ENCODE data around the gene NLE1.

DNA sequence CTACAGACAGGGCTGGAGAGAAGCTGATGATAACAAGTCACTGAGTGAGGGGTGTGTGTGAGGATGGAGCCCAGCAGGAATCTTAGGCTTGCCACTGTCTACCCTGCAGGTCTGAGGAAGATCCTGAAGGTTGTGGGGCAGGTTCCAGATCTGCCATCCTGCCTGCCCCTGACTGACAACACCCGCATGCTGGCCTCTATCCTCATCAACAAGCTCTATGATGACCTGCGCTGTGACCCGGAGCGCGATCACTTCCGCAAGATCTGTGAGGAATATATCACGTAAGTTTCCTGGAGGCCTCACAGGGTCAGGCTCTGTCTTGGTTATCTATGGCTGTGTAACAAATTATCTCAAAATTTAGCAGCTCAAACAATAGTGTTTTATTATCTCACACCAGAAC lies 21.8 kb upstream of the NLE1 start:
- TF ChIP-seq POLR2AphosphoS5 (IDR thresholded peaks at IDR 0.05; ENCODE audit: borderline replicate concordance, low read depth, low read length) = no peak
- TF ChIP-seq EZH2 (IDR thresholded peaks at IDR 0.05) = no peak

All from SK-N-MC (cell line).